ENCODE measurements around the gene SEC14L1.
"Not testable (repeated sequence)": the region's sequence is repeated elsewhere in the genome, so short reads cannot be mapped to it uniquely, and the experiment has no call there.

SEC14L1 gene

DNA sequence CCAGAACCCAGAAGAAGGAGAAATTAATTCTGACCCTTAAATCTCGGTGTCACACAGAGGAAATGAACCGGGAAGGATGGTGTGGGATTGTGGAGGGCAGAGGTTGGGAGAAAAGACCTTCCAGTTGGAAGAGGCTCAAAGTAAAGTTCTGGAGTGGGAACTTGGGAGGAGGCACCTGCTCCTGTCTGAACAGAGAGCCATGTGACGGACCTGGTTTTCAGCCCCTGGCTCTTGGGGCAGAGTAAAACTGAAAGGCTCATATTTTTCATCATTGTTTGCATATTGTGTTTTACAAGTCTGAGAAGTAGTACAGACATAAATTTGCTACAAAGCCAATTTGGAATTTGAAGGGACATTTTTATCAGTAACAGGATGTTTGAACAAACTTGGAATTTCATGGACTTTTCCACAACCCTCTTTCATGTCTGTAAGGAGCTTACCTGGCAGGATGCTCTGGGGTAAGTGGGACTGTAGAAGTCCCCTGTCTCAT, 24.4 kb upstream of the SEC14L1 start:
- DNase-seq = no peak

DNA sequence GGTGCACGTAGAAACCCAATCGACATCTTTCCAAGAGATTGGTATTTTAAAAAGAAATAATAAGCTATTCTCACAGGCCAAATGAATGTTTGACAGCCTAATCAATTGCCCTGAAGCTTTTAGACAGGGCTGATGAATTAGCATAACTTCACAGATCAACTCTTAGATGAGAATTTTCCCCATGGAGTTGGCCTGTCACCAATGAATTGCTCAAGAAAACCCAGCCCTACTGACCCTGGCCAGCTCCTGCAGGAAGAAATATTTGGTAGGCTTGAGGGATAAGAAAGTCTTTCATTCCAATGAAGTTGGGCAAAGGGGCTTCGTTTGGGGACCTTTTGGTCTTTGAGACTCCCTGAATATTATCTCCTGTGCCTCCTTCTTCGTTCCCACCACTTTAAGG, 23.4 kb upstream of the SEC14L1 start:
- no peak for DNase-seq

DNA sequence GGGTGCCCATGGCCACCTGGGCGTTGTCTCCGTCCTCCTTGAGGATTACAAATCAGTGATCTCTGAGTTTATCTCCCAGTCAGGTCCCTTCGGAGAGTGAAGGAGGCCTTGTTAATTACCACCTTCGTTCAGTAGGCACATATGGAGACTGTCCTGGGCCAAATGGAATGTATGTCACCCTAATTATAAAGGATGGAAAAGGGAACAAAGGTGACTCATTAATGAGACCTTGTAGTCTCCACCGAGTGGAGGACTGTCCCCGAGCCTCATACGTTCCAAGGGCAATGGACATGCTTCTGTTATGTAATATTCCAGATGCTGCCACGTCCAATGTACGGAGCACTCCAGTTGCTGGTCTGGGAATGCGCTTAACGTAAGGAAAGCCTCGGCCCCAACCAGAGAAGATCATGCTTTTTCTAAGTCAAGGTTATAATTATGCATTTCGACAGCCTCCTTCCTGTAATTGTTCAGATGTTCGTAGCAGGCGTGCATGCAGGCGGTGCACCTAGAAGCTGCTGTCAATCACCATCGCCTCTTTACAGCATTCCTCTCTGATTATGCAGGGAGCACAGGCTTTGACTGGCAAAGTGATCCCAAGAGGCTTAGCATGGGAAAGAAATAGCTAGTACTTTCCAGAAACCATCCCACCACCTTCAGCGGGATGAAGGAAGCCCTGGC, 22.4 kb upstream of the SEC14L1 start:
- no peak for DNase-seq

DNA sequence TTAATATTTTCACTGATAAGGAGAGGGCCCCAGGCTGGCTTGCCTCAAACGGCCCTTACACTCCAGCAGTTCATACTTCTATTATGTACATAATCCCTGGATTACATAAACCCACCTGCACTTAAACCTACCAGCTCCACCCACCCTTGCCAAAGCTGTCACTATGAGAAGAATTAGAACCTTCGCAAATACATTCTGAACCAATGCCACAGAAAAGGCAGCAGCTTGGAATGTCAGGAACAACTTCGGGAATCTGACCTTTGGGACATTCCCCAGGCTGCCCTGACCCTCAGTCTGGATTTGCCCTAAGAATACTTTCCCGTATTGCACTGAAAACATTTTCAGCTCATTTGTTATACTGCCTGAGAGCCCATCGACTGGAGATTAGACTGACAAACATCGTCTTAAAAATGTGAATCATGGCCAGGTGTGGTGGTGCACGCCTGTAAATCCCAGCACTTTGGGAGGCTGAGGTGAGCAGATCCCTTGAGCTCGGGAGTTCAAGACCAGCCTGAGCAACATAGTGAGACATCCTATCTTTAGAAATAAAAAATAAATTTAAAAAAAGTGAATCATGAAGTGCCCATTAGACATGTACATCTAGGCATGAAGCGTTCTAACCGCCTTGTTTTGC, 21.0 kb upstream of the SEC14L1 start:
- DNase-seq = no peak

DNA sequence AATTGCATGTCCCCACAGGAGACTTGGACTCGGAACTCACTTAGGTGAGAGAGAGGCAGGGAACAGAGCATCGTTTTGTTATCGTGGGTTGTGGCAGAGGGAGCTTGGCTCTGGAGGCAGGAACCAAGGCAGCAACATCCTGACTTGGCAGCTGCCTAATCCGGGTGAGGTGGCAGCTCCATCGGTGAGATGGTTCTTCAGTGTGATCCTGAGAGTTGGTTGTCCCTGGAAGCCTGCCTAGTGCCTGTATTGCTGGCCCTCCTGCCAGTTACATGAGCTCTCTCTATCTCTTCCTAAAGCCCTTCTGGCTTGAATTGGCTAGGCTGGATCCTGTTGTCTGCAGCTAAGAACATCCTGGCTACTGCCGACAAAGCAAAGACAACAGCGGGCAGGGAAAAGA, 19.9 kb upstream of the SEC14L1 start:
- DNase-seq = no peak

DNA sequence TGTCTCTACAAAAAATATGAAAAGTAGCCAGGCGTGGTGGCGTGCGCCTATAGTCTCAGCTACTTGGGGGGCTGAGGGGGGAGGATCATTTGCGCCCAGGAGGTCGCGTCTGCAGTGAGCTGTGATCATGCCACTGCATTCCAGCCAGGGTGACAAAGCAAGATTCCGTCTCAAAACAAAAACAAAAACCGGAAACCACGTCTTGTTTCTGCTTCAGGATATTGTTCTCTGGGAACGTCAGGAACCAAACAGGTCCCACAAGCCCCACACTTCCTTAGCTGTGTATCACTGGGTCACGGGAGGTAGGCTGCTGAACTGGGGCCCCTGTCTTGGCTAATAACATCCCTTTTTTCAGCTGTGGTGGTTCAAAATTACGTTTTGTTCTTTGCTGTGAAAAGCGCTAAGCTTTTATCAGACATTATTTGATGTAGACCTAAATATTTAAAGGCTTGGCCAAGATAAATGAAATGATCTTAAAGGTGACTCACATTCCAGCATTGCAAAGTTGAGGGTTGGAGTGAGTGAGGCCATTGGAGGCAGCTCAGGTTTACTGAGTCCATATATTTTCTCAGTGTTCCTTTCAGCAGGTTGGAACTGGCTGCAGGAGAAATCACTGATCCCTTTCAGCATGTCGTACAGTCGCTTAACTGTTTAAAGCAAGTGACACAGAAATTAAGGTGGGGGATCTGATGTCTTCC, 16.4 kb upstream of the SEC14L1 start:
- DNase-seq = no peak

DNA sequence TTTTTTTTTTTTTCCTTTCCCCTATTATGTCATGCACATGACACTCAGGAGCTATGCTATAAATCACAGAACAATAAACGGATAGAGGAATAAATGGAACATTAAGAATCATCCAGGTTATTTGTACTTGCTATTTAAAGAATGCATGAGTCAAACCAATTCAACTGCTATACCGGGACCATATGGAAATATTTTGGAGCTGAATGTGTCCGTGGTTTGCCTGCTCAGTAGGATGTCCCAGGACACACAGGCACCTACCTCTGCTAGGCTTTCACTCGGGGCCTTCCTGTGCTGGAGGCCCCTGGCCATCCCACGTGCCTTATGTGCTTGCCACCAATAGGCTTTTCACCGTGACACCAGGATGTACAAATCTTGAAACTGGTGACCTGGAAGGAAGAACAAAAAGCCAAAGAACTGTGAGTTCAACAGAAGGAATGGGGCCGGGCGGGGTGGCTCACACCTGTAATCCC, 15.3 kb upstream of the SEC14L1 start:
- peak; percentile 20 for DNase-seq

DNA sequence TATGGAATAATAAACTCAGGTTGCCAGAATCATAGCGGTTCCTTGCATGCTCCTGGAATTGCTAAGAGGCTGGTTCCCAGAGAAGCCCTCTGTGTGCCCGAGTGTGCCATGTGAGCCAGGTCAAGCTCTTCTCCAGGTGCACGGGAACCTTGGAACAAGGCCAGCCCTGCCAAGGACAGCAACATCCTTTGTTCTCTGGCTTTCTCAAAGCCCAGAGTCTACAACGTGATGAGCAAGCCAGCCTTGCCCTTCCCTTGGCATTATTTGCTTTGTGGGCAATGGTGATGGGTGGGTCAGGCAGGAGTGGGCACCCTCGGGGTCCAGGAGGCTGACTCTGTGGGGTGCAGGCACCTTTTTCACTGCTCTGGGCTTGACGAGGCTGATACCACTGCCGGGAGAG, 14.2 kb upstream of the SEC14L1 start:
- DNase-seq = peak; percentile 80

DNA sequence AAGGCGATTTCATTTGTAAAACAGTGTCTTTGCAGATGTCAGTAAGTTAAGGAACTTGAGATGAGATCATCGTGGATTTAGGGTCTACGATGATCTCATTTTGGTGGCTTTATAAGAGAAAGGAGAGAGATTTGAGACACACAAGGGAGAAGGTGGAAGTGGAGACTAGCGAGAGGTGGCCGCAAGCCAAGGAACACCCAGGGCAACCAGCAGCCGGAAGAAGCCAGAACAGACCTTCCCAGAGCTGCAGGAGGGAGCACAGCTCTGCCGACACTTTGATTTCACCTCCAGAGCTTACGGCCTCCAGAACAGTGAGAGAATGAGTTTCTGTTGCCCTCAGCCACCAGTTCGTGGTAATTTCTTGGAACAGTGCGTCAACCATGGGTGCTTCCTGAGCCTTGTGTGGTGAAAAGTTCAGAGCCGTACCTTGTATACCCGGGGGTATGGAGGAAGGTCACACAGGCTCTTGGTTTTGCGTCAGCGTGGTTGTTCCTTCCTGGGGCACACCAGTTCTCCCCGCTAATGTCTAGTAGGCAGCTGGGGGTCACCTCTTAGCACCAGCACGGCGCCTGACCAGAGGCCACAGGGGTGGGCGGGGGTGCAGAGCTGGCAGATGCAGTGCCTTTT, 12.9 kb upstream of the SEC14L1 start:
- no peak for DNase-seq

DNA sequence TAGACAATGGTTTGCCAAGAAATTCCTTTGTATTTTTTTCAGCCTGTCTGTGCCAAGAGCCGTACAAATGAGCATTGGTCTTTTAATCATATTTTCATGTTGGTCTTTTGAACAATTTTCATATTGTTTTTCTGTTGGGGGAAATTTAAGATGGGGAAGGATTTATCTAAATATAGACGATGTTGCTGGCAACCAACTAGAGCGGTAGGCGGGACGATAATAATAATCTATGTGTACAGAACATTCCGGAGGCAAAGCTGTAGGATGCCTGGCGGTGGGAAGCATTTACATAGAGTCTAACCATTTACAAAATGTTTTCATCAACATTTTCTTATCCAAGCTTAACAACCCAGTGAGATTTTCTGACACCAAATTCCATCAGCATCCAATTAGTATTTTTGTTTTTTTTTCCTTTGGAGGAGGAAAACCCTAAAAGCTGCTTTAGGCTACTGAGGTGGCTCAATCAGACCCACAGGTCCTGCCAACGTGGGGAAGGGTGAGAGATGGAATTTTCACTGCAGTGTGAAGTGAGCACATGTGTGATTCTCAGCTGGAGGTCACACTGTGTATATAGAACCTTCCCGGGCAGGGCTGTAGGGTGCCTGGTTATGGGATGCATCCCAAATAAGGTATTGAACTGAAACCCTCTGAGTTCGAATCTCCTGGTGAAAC, 11.7 kb upstream of the SEC14L1 start:
- no peak for DNase-seq

DNA sequence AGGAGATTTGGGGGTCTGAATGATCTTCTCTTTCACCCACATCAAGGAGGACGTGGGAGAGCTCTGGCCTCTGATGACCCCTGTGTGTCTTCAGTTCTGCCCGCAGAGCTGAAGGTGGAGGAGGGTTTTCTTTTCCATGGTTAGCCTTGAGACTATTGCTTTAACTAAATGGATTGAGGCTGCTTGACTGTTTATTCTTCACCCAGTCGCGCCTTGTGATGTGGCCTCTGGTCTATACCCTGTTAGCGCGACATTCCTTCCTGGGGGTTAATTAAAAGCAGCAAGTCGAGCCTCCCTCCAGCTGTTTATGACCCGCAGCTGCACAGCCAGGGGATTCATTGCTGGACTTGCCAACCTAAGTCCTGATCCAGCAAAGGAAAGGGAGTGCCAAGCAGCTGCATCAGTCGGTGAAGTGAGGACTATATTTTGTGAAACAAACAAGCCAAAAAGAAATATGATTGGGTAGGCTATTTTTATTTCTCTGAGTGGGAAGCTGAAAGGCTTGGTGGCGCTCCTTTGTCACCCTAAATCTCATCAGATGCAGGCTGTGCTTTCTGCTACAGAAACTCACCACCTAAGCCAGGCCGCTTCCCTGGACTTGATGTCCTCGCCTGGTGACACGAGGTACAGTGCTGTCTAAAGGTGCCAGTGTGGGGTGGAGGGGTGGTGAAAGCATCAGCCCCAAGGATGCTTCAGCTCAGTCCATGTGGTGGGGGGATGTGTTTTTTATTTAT, 11.0 kb upstream of the SEC14L1 start:
- DNase-seq = no peak

DNA sequence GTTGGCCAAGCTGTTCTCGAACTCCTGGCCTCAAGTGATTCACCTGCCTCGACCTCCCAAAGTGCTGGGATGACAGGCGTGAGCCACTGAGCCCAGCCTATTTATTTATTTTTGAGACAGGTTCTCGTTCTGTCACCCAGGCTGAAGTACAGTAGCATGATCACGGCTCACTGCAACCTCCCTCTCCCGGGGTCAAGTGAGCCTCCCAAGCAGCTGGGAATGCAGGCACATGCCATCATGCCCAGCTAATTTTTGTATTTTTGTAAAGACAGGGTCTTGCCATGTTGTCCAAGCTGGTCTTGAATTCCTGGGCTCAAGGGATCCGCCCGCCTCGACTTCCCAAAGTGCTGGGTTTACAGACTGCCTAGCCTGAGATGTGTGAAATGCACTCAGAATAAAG, 10.2 kb upstream of the SEC14L1 start:
- DNase-seq = no peak

DNA sequence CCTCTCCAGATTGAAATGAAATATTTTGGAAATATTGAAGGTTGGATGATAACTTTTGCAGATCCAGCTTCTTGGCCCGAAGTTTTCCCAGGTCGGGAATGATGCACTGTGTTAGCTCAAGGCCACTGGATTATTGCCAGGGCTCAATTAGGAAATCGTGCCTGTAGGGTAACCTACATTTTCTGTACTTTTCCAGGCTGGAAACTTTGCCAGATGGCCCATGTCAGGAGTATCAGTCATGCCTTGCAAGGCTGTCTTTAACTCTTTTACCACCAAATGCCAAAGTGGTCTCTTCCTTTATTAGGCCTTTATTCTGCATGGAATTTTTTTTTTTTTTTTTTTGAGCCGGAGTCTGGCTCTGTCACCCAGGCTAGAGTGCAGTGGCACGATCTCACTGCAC, 8.9 kb upstream of the SEC14L1 start:
- DNase-seq = no peak

DNA sequence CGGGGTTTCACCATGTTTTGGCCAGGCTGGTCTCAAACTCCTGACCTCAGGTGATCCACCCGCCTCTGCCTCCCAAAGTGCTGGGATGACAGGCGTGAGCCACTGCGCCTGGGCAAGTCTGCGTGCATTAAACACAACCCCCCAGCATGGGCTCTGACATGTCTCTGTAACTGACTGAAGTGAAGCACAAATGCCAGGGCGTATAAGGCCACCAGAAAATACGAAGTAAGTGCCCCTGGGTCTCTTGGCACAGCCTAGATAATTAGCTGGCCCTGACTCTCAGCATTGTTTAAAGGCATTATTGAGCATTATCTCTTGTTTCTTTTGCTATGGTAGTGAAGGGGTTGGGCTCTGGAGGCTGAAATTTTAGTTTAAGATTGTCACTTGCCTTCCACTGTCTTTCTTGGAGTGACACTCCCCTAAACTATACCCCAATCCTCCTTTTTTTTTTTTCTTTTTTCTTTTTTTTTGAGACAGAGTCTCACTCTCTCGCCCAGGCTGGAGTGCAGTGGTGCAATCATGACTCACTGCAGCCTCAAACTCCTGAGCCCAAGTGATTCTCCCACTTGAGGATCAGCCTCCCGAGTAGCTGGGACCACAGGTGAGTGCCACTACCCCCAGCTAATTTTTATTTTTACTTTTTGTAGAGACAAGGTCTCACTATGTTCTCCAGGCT, 8.2 kb upstream of the SEC14L1 start:
- no peak for DNase-seq

DNA sequence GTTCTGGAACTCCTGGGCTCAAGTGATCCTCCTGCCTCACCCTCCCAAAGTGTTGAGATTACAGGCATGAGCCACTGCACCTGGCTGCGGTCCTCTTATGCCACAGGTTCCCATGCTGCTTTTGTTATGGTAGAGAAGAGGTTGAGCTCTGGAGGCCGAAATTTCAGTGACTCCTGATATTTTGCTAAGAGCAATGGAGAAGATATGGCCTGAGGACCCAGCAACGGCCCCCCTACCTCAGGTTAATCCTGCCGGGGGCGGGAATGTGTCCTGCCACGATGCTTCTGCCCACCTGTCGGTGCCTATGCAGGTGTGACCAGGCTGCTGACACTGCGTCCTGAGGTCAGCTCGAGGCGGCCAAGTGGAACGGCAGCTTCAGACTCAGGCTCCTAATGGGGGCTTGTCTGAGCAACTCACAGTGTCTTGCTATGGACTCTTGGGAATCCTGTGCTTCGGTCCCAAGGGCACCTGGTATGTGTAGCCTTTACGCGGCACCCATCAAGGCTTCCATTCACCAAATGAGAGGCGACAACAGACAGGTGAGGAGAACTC, 7.6 kb upstream of the SEC14L1 start:
- no peak for DNase-seq

DNA sequence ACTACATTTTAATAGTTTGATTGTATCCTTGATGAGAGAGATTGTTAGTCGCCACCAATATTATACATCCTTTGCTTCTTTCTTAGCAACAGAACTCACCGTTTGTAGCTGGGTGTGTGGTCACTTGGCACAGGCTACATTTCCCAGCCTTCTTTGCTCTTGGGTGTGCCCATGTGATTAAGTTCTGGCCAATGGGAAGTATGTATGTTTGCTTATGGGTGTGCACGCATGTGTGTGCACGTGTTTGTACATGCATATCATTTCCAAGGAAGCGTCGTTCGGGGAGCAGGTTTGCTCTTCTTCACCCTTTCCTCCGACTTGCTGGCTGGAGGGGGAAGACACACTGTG, 4.4 kb upstream of the SEC14L1 start:
- DNase-seq = no peak

DNA sequence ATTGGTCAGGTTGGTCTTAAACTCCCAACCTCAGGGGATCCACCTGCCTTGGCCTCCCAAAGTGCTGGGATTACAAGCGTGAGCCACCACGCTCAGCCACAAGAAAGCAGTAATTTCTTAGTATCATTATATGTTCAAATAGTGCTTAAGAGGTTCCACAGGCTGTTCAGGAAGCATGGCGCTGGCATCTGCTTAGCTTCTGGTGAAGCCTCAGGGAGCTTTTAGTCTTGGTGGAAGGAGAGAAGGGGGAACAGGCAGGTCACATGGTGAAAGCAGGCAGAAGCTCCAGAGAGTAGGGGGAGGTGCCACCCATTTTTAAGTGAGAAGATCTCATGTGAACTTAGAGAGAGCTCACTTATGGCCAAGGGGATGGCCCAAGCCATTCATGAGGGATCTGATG, 3.7 kb upstream of the SEC14L1 start:
- DNase-seq = no peak

DNA sequence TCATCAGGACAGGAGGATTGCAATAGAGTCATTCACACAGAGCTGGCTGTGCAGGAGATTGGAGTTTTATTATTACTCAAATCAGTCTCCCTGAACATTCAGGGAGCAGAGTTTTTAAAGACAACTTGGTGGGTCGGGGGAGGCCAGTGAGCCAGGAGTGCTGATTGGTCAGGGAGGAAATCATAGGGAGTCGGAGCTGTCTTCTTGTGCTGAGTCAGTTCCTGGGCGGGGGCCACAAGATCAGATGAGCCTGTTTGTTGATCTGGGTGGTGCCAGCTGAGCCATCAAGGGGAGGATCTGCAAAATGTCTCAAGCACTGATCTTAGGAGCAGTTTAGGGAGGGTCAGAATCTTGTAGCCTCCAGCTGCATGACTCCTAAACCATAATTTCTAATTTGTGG, 2.9 kb upstream of the SEC14L1 start:
- DNase-seq = not testable (repeated sequence)

DNA sequence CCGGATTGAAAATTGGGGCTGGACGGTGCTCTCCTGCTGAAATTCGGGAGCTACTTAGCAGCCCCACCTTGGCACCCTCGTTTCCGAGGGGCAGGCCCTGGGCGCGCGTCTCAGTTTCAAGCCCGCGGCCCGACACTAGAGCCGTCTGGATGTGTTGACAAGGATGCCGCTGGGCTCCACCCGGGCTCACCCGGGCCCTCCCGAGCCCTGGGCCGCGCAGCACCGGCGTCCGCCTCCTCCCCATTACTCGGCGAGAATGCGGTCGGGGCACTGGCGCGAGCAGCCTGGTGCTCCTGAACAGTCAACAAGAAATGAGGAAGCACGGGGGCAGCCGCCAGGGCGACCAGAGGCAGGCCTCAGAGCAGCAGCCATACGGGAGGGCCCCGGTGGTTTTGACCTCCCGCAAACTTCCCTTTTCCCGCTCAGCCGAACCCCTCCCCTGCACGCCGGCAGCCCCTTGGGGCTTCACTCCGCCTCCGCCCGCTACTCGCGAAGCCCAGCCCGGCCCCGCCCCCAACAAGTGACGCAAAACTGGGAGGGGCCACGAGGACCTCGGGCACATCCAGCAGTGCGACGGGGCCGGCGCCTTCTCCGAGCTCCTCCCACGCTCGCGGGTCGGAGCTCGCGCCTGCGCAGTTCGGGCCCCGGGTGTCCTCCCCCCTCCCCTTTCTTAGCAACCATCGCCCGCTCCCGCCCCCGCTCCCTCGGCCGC, 447 bp upstream of the SEC14L1 start:
- DNase-seq = peak; percentile 100

DNA sequence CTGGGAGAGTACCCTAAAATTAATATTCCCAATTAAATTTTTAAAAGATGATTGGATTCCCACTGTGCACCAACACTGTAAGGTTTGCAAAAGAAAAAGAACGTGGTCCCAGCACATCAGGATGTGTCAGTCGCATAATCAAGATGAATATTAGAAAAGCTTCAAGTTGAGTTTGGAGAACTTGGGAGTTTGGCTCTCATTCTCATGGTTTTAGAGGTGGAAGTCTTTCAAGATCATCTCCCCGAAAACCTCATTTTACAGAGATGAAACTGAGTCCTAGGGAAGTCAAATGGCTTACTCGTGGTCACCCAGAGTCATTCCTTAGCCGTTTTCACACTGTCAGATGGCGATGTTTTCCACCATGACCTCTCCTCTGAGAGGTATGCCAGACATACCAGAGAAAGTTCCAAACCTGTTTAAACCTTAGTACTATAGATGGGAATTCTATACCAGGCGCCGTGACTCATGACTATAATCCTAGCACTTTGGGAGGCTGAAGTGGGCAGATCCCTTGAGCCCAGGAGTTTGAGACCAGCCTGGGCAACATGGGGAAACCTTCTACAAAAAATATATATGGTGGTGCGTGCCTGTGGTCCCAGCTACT, 1.2 kb downstream of the SEC14L1 start:
- DNase-seq = no peak

All from NCI-H345 (cell line).